Hematopoietic multipotent progenitor cell treated with erythropoietin and hydrocortisone succinate and interleukin-3 and kit ligand, for 8 days (in vitro differentiated cells): Measurements from ENCODE around the gene CHRFAM7A.
"Not testable (repeated sequence)": the region's sequence is repeated elsewhere in the genome, so short reads cannot be mapped to it uniquely, and the experiment has no call there.

ENCODE experiments used
- DNase-seq: peaks from one replicate; pipeline ENCODE4 v3.0.0-alpha.2; 2015

The CHRFAM7A gene

DNA sequence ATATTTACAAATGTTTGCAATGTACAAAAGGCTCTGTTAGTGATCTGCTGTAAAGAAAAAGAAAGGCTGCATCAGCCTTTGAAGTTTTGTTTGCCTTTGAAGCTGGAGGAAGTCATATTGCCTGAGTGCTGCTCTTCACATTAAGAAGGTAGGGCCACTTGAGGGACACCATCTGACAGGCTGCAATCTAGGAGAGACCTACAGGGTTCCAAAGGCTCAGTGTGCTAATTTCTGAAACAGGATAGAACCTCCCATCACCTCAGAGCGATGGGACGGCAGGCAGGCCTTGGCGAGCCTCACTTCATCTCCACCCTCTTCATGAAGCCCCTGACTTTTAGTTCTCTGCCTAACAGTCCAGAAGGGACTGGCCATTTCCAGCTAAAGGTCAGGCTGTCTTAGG lies 77.6 kb downstream of the CHRFAM7A start:
- DNase-seq, result not testable (repeated sequence)

DNA sequence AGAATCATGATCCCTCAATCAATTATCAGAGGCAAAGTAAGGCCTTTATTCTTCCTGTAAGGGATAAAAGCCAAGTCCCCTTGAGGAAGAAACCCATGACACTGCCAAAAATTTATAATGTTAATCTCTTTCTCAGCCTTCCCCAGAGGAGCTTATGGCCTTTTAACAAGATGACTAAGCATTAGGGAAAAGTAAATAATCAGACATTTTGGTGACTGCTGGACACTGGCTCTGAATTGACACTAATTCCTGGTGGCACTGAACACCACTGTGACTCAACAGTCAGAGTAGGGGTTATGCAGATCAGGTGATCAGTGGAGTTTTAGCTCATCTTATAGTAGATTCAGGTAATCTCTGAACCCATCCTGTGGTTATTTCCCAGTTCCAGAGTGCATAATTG lies 82.8 kb downstream of the CHRFAM7A start:
- DNase-seq, result not testable (repeated sequence)
